Stomach (tissue), 4 donors: Measurements from ENCODE around the gene DNAL4.

ENCODE experiments used
- CTCF ChIP-seq, 7 experiments: fragments of 450-650 bp in 4 of 7; fragments of 200-600 bp in 3 of 7; sonication (generic) in 3 of 7; IDR thresholded peaks; one replicate each; pipeline ENCODE4 v1.5.1; 2016 to 2019; ENCODE audit warnings: antibody characterized with exemption in 7 of 7, control low read depth in 2 of 7, mild to moderate bottlenecking in 1 of 7
- EP300 ChIP-seq: sonication (generic); formaldehyde crosslinking; IDR thresholded peaks from one replicate; pipeline ENCODE4 v1.6.1; 2017; ENCODE audit warnings: antibody characterized with exemption
- POLR2A ChIP-seq, 4 donors: fragments of 450-650 bp; IDR thresholded peaks; one replicate each; pipeline ENCODE4 v1.6.1; 2016; ENCODE audit warnings: antibody characterized with exemption in 4 of 4, control low read depth in 2 of 4, mild to moderate bottlenecking in 1 of 4, moderate library complexity in 1 of 4

GRCh38 chr22:38757464-38757757, 36.5 kb downstream of the DNAL4 start:
- TF ChIP-seq EP300 = no peak
- no peak for TF ChIP-seq CTCF (IDR thresholded peaks at IDR 0.05)
- TF ChIP-seq POLR2A (IDR thresholded peaks at IDR 0.05) = no peak
